K562 (cell line): ENCODE results near the gene TNFRSF18. TPM values are rescaled to one million over a fixed set of nuclear protein-coding genes. Genes with fewer than 3 reads are reported as not detected.

Source experiments
- ATAC-seq: fragments of 200-7000 bp; cut with Tn5 transposase; 3 replicates; pipeline ENCODE4 v1.9.1; 2020; ENCODE audit warnings: moderate library complexity
- BruUV-seq: library from RNA; stranded (reverse); fragments of 400-500 nt; replicated peaks from 2 replicates; lab custom pipeline; 2021; lab: Mats Ljungman, UMichigan
- CTCF ChIA-PET: fragments of 300-600 bp; formaldehyde crosslinking; extraction: SDS; loops from one replicate; lab custom pipeline; 2021; ENCODE audit warnings: low intra/inter-chr PET ratio; lab: Yijun Ruan, JAX
- POLR2A ChIA-PET: fragments of 300-600, 350-650 bp; sonication (Branson Sonifier 250); formaldehyde crosslinking; extraction: SDS; loops from one replicate; lab custom pipeline; 2021; ENCODE audit warnings: antibody characterized with exemption, inconsistent platforms; lab: Yijun Ruan, JAX
- DNase-seq, 4 experiments: peaks; one replicate each; pipeline versions ENCODE4 v3.0.0 to v3.0.0-alpha.2; 2011 to 2018; ENCODE audit warnings: low spot score in 3 of 4, mixed read lengths in 3 of 4; ENCODE audit errors: extremely low read depth in 1 of 4
- FAIRE-seq: peaks from 2 replicates; lab custom pipeline; 2011; peaks lifted over from hg19 to GRCh38; lab: Jason Lieb, UNC
- H2AFZ ChIP-seq: 2 replicates; pipeline ENCODE4 v1.6.0; 2011; ENCODE audit warnings: low read depth, low read length, control low read depth, inconsistent platforms
- H3K27ac ChIP-seq: fragments of 200-600 bp; 3 replicates; pipeline ENCODE4 v1.8.0; 2011; ENCODE audit warnings: low read depth, mild to moderate bottlenecking, control low read depth, inconsistent platforms, low read length, moderate library complexity, mixed read lengths; ENCODE audit errors: extremely low read depth
- H3K27me3 ChIP-seq, 2 experiments: fragments of 300-600 bp in 1 of 2; 2 replicates in 1 of 2; 3 replicates in 1 of 2; pipeline versions ENCODE4 v1.6.0 to v1.8.0; 2011; ENCODE audit warnings: inconsistent platforms in 2 of 2, low read length in 2 of 2, mild to moderate bottlenecking in 1 of 2, mixed read lengths in 1 of 2, moderate library complexity in 1 of 2; ENCODE audit not compliant: control insufficient read depth in 2 of 2, insufficient read depth in 2 of 2
- H3K36me3 ChIP-seq: fragments of 300-600 bp; 3 replicates; pipeline ENCODE4 v1.8.0; 2011; ENCODE audit warnings: mild to moderate bottlenecking, low read length, inconsistent platforms; ENCODE audit not compliant: control insufficient read depth, insufficient read depth
- H3K4me1 ChIP-seq, 2 experiments: fragments of 200-600 bp in 1 of 2; replicated peaks in 1 of 2; 2 replicates in 1 of 2; 3 replicates in 1 of 2; pipeline versions ENCODE4 v1.5.1 to v1.8.0; 2011; ENCODE audit warnings: inconsistent platforms in 2 of 2, low read length in 2 of 2, mild to moderate bottlenecking in 1 of 2, mixed read lengths in 1 of 2, moderate library complexity in 1 of 2; ENCODE audit not compliant: control insufficient read depth in 2 of 2, insufficient read depth in 2 of 2
- H3K4me2 ChIP-seq: 2 replicates; pipeline ENCODE4 v1.6.1; 2011; ENCODE audit warnings: low read length, control low read depth, inconsistent platforms, mixed read lengths; ENCODE audit not compliant: insufficient read depth
- H3K4me3 ChIP-seq: fragments of 200-600 bp; sonication (generic), shearing (Covaris generic); 2 replicates; pipeline ENCODE4 v1.5.1; 2016; ENCODE audit warnings: control low read depth, inconsistent platforms
- H3K79me2 ChIP-seq: fragments of 200-600 bp; 3 replicates; pipeline ENCODE4 v1.8.0; 2011; ENCODE audit warnings: low read length, inconsistent platforms; ENCODE audit not compliant: control insufficient read depth, insufficient read depth
- H3K9ac ChIP-seq, 2 experiments: 2 replicates each; pipeline versions ENCODE4 v1.6.0 to v1.6.1; 2011; ENCODE audit warnings: low read depth in 2 of 2, low read length in 2 of 2, control low read depth in 1 of 2, inconsistent platforms in 1 of 2, mild to moderate bottlenecking in 1 of 2, mixed read lengths in 1 of 2; ENCODE audit not compliant: insufficient read depth in 1 of 2
- H3K9me1 ChIP-seq: one replicate; pipeline ENCODE4 v1.6.0; 2011; ENCODE audit warnings: inconsistent platforms, mild to moderate bottlenecking, low read length, moderate library complexity; ENCODE audit not compliant: control insufficient read depth, insufficient read depth
- H3K9me3 ChIP-seq: replicated peaks from 2 replicates; pipeline ENCODE4 v1.5.1; 2011; ENCODE audit warnings: low read depth, low read length, inconsistent platforms; ENCODE audit not compliant: control insufficient read depth, insufficient read depth
- H4K20me1 ChIP-seq: replicated peaks from 2 replicates; pipeline ENCODE4 v1.6.1; 2011; ENCODE audit warnings: low read length, inconsistent platforms, mixed read lengths; ENCODE audit not compliant: control insufficient read depth, insufficient read depth
- CREBBP ChIP-seq: IDR thresholded peaks from one replicate; pipeline ENCODE4 v1.6.1; 2012; ENCODE audit warnings: low read depth, mild to moderate bottlenecking, control low read depth, inconsistent platforms, low read length
- GATAD2B ChIP-seq: fragments of 450-650 bp; IDR thresholded peaks from 2 replicates; pipeline ENCODE4 v1.6.1; 2017; ENCODE audit warnings: mild to moderate bottlenecking, borderline replicate concordance
- KHSRP ChIP-seq: fragments of 450-650 bp; IDR thresholded peaks from 2 replicates; pipeline ENCODE4 v1.6.1; 2017
- PHB ChIP-seq: fragments of 250-450 bp; sonication (Bioruptor Pico); IDR thresholded peaks from 2 replicates; pipeline ENCODE4 v1.5.0; 2021
- SAFB ChIP-seq: fragments of 200-400 bp; formaldehyde crosslinking; IDR thresholded peaks from 2 replicates; pipeline ENCODE4 v1.6.1; 2017; ENCODE audit warnings: low read depth, low read length, borderline replicate concordance
- SREBF2 ChIP-seq: sonication (generic); formaldehyde crosslinking; IDR thresholded peaks from 2 replicates; pipeline ENCODE4 v1.4.0; 2020; ENCODE audit warnings: mild to moderate bottlenecking, missing genetic modification reagents
- XRCC5 ChIP-seq: fragments of 200-400 bp; formaldehyde crosslinking; IDR thresholded peaks from 2 replicates; pipeline ENCODE4 v1.6.1; 2017; ENCODE audit warnings: low read depth, mild to moderate bottlenecking, low read length
- ZNF586 ChIP-seq: fragments of 450-650 bp; formaldehyde crosslinking; conservative IDR thresholded peaks from 2 replicates; pipeline ENCODE4 v1.4.0; 2020; ENCODE audit warnings: mild to moderate bottlenecking, moderate library complexity
- WGBS: fragments of 100-300 bp; shearing (Covaris generic); methylation state at CpG from one replicate; pipeline ENCODE4 v1.1.6; 2016; ENCODE audit warnings: low coverage, mixed read lengths; ENCODE audit not compliant: insufficient coverage; ENCODE audit errors: missing lambda C conversion rate; 5-methylcytosine and 5-hydroxymethylcytosine counted together
- in situ Hi-C: fragments of 300-500 bp; cut with MboI; formaldehyde crosslinking; loops from 4 replicates; pipeline ENCODE4 v1.15.0; 2018; ENCODE audit warnings: inconsistent platforms, mixed read lengths
- intact Hi-C: fragments of 100-400 bp; cut with micrococcal nuclease; formaldehyde crosslinking; loops from 2 replicates; pipeline ENCODE4 v1.14.2; 2022
- polyA plus RNA-seq, 8 experiments: library from polyadenylated mRNA; depleted of rRNA in 4 of 8; stranded (reverse) in 5 of 8; unstranded in 3 of 8; fragments of >200 nt; fragmentation: Nextera tagmentation in 2 of 8; fragmentation: Illumina TruSeq in 1 of 8; extraction: Ambion mirVana in 2 of 8; extraction: Trizol in 1 of 8; gene quantifications; 2 replicates each; pipeline versions ENCODE4 v1.2.1 to v1.2.3, GENCODE V29; 2011 to 2014; ENCODE audit warnings: inconsistent platforms in 1 of 8, missing spikeins in 1 of 8
- total RNA-seq, 7 experiments: library from RNA; depleted of rRNA in 6 of 7; stranded (reverse); fragments of >200 nt in 6 of 7; fragmentation: Illumina TruSeq in 2 of 7; extraction: Trizol in 2 of 7; gene quantifications; 2 replicates each; pipeline versions ENCODE4 v1.2.1 to v1.2.3, GENCODE V29; 2011 to 2021; ENCODE audit warnings: low replicate concordance in 1 of 7
- TF ChIP-seq, protein P1 (sequence below): sonication (generic); formaldehyde crosslinking; IDR thresholded peaks from 2 replicates; pipeline ENCODE4 v1.8.0; 2022; ENCODE audit warnings: missing genetic modification reagents, mild to moderate bottlenecking, moderate library complexity, borderline replicate concordance
- TF ChIP-seq, protein P2 (sequence below): fragments of 450-650 bp; IDR thresholded peaks from 2 replicates; pipeline ENCODE4 v1.6.1; 2016; ENCODE audit warnings: low read depth

Gene TNFRSF18
- total and polyA plus RNA-seq, 9 of the 15 experiments (the other 6 are each of a cell fraction or from before 2014, with no cell fraction given), result 0.24 to 0.27 TPM; not detected in 7

DNA sequence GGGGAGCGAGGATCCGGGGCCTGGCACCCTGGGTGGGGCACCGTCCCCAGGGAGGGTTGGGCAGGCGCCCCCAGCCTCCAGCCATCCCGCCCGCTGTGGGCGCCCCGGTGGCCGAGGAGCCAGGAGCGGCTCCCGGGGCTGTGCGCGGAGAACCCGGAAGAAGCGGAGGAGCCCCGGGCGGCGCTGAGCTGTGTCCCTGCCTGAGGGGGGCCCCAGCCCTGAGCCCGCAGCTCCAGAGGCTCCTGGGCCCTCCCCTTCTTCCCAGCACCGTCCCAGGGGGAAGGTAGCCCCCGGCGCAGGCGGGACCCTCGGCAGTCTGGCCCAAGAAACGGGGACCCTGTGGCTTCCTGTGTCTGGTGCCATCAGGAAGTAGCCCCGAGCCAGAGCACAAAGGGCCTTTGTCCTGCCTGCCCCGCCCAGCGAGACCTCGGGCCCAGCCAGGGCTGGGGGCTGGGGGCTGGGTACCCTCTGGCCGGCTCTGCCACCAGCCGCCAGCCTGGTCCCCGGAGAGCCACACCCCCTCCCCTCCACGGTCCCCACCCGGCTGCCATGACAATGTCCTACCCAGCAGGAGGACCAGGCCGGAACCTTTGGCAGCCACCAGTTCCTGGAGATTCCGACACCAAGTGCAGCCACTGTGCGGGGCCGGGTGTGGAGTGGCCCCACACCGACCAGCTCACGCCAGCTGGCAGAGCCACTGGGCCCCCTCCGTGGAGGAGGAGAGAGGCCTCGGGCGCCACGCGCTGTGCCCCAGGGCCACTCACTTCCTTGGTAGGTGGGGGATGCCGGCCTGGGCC, 48.3 kb downstream of the TNFRSF18 start:
- CTCF ChIA-PET, result no interaction called here
- peak; percentile 48 to 84 (median 82) for DNase-seq
- FAIRE-seq, result no peak
- no peak for TF ChIP-seq XRCC5
- TF ChIP-seq, protein P1, sequence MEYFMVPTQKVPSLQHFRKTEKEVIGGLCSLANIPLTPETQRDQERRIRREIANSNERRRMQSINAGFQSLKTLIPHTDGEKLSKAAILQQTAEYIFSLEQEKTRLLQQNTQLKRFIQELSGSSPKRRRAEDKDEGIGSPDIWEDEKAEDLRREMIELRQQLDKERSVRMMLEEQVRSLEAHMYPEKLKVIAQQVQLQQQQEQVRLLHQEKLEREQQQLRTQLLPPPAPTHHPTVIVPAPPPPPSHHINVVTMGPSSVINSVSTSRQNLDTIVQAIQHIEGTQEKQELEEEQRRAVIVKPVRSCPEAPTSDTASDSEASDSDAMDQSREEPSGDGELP (CRISPR knock-in tag), result no peak
- TF ChIP-seq KHSRP, result no peak
- TF ChIP-seq, protein P2, sequence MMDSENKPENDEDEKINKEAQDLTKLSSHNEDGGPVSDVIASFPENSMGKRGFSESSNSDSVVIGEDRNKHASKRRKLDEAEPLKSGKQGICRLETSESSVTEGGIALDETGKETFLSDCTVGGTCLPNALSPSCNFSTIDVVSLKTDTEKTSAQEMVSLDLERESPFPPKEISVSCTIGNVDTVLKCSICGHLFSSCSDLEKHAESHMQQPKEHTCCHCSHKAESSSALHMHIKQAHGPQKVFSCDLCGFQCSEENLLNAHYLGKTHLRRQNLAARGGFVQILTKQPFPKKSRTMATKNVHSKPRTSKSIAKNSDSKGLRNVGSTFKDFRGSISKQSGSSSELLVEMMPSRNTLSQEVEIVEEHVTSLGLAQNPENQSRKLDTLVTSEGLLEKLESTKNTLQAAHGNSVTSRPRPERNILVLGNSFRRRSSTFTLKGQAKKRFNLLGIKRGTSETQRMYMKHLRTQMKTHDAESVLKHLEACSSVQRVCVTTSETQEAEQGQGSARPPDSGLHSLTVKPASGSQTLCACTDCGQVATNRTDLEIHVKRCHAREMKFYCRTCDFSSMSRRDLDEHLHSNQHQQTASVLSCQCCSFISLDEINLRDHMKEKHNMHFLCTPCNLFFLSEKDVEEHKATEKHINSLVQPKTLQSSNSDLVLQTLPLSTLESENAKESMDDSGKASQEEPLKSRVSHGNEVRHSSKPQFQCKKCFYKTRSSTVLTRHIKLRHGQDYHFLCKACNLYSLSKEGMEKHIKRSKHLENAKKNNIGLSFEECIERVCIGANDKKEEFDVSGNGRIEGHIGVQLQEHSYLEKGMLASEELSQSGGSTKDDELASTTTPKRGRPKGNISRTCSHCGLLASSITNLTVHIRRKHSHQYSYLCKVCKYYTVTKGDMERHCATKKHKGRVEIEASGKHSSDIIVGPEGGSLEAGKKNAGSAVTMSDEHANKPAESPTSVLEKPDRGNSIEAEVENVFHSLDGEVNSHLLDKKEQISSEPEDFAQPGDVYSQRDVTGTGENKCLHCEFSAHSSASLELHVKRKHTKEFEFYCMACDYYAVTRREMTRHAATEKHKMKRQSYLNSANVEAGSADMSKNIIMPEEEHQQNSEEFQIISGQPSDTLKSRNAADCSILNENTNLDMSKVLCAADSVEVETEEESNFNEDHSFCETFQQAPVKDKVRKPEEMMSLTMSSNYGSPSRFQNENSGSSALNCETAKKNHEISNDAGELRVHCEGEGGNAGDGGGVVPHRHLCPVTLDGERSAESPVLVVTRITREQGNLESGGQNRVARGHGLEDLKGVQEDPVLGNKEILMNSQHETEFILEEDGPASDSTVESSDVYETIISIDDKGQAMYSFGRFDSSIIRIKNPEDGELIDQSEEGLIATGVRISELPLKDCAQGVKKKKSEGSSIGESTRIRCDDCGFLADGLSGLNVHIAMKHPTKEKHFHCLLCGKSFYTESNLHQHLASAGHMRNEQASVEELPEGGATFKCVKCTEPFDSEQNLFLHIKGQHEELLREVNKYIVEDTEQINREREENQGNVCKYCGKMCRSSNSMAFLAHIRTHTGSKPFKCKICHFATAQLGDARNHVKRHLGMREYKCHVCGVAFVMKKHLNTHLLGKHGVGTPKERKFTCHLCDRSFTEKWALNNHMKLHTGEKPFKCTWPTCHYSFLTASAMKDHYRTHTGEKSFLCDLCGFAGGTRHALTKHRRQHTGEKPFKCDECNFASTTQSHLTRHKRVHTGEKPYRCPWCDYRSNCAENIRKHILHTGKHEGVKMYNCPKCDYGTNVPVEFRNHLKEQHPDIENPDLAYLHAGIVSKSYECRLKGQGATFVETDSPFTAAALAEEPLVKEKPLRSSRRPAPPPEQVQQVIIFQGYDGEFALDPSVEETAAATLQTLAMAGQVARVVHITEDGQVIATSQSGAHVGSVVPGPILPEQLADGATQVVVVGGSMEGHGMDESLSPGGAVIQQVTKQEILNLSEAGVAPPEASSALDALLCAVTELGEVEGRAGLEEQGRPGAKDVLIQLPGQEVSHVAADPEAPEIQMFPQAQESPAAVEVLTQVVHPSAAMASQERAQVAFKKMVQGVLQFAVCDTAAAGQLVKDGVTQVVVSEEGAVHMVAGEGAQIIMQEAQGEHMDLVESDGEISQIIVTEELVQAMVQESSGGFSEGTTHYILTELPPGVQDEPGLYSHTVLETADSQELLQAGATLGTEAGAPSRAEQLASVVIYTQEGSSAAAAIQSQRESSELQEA, result no peak
- no peak for TF ChIP-seq SREBF2 (CRISPR knock-in tag)
- 0 out of 2 replicates have a peak, but pooled peaks have one; percentile 11 for TF ChIP-seq GATAD2B
- TF ChIP-seq CREBBP, result no peak
- no peak; the same call in 1 of the 2 replicates for TF ChIP-seq ZNF586 (CRISPR knock-in tag)
- no peak for TF ChIP-seq SAFB
- no peak for TF ChIP-seq PHB (CRISPR knock-in tag)

More for the DNA sequence above, 48.3 kb downstream of the TNFRSF18 start:
- POLR2A ChIA-PET, result interaction anchor here (1.0 to 1.4 kb wide), 2 partner anchors 10 to 12 kb away, joined by 5 to 7 read pairs; no protein-coding TSS in a partner anchor
- Histone ChIP-seq H3K9ac (peak overlapping the region; percentile 94), H4K20me1 (no peaks in the 10 kb centered on the region), H3K79me2 (no peaks in the 10 kb centered on the region), H2AFZ (peak overlapping the region; percentile 91), H3K4me2 (peak overlapping the region; percentile 85), H3K4me1 (peaks cover 25 to 65% of the 10 kb centered on the region in 2 experiments), H3K9me1 (no peaks in the 10 kb centered on the region), H3K9me3 (no peaks in the 10 kb centered on the region), H3K36me3 (no peaks in the 10 kb centered on the region), H3K27ac (peak overlapping the region; percentile 93), H3K4me3 (peak overlapping the region; percentile 60), H3K27me3 (peaks cover 10 to 17% of the 10 kb centered on the region in 2 experiments; a peak in 3 of 5 replicates)
- peak; percentile 83 for ATAC-seq
- intact Hi-C loops, result no loop called here
- WGBS, result 33% methylated on average over 45 of the region's 46 CpGs
- no TSS peak for BruUV-seq
- in situ Hi-C loops, result no loop called here
